NT2/D1 (cell line): ENCODE data around the gene UBE2L3.
"Not testable (repeated sequence)": the region's sequence is repeated elsewhere in the genome, so short reads cannot be mapped to it uniquely, and the experiment has no call there.

Experiments
- DNase-seq: peaks from one replicate; pipeline ENCODE4 v3.0.0-alpha.2; 2011; ENCODE audit warnings: low read depth, low spot score
- H3K27me3 ChIP-seq: 2 replicates; pipeline ENCODE4 v1.6.0; 2011; ENCODE audit warnings: mild to moderate bottlenecking; ENCODE audit not compliant: insufficient read length, insufficient read depth
- H3K36me3 ChIP-seq: 2 replicates; pipeline ENCODE4 v1.6.1; 2011; ENCODE audit warnings: mild to moderate bottlenecking, low read length, mixed read lengths; ENCODE audit not compliant: insufficient read depth, insufficient read length
- H3K4me1 ChIP-seq: 2 replicates; pipeline ENCODE4 v1.5.1; 2011; ENCODE audit not compliant: insufficient read depth, insufficient read length
- H3K4me3 ChIP-seq: 2 replicates; pipeline ENCODE4 v1.5.1; 2011; ENCODE audit warnings: low read depth; ENCODE audit not compliant: insufficient read length
- H3K9ac ChIP-seq: 2 replicates; pipeline ENCODE4 v1.6.0; 2011; ENCODE audit warnings: low read depth; ENCODE audit not compliant: insufficient read length
- H3K9me3 ChIP-seq: 2 replicates; pipeline ENCODE4 v1.5.1; 2011; ENCODE audit warnings: mild to moderate bottlenecking, low read length; ENCODE audit not compliant: insufficient read depth
- SUZ12 ChIP-seq: IDR thresholded peaks from 2 replicates; pipeline ENCODE4 v1.6.1; 2011; ENCODE audit not compliant: insufficient read length, insufficient read depth; ENCODE audit errors: extremely low read depth
- YY1 ChIP-seq: IDR thresholded peaks from 2 replicates; pipeline ENCODE4 v1.6.1; 2011; ENCODE audit not compliant: insufficient read length, insufficient read depth
- ZNF274 ChIP-seq: IDR thresholded peaks from 2 replicates; pipeline ENCODE4 v1.6.1; 2011; ENCODE audit warnings: mild to moderate bottlenecking, low read depth, low read length

Gene UBE2L3

GRCh38 chr22:21567456-21568346 lies at the start of gene UBE2L3:
Gene UBE2L3 (plus strand): TSS chr22:21567714. CDS start chr22:21567745, 31 bp downstream.
- Histone ChIP-seq H3K4me1 (peaks cover 11% of the 10 kb centered on the region), H3K4me3 (peak within 1 kb of the TSS; percentile 87), H3K27me3 (no peaks in the 10 kb centered on the region)

GRCh38 chr22:21526705-21527500 lies 40.6 kb upstream of the UBE2L3 start:
- H3K27me3 ChIP-seq, H3K4me3 ChIP-seq, H3K9ac ChIP-seq, H3K4me1 ChIP-seq, H3K9me3 ChIP-seq, DNase-seq, H3K36me3 ChIP-seq: not testable (repeated sequence)

More at GRCh38 chr22:21567456-21568346, at the start of gene UBE2L3:
- Histone ChIP-seq H3K36me3 (peaks cover 18% of the 10 kb centered on the region), H3K9ac (peak within 1 kb of the TSS; percentile 97), H3K9me3 (no peaks in the 10 kb centered on the region)
- peak; percentile 57 for DNase-seq
- TF ChIP-seq SUZ12 (no peak), YY1 (peak; percentile 85), ZNF274 (no peak)

GRCh38 chr22:21531525-21531924 lies 36.0 kb upstream of the UBE2L3 start:
- not testable (repeated sequence) for H3K4me3 ChIP-seq, H3K36me3 ChIP-seq, DNase-seq, H3K27me3 ChIP-seq, H3K9ac ChIP-seq, H3K4me1 ChIP-seq, H3K9me3 ChIP-seq

GRCh38 chr22:21532863-21533648 lies 34.5 kb upstream of the UBE2L3 start:
- not testable (repeated sequence) for H3K9me3 ChIP-seq, H3K36me3 ChIP-seq, H3K9ac ChIP-seq, DNase-seq, H3K4me3 ChIP-seq, H3K27me3 ChIP-seq, H3K4me1 ChIP-seq

- H3K36me3 ChIP-seq, H3K4me3 ChIP-seq, H3K27me3 ChIP-seq, DNase-seq, H3K9me3 ChIP-seq, H3K9ac ChIP-seq, H3K4me1 ChIP-seq: not testable (repeated sequence)
Measured at GRCh38 chr22:21539862-21540261, 27.7 kb upstream of the UBE2L3 start.

GRCh38 chr22:21544432-21545322 lies 22.8 kb upstream of the UBE2L3 start:
- DNase-seq, H3K36me3 ChIP-seq, H3K9ac ChIP-seq, H3K4me1 ChIP-seq, H3K4me3 ChIP-seq, H3K27me3 ChIP-seq, H3K9me3 ChIP-seq: not testable (repeated sequence)

GRCh38 chr22:21549558-21549957 lies 18.0 kb upstream of the UBE2L3 start:
- not testable (repeated sequence) for H3K4me1 ChIP-seq, H3K36me3 ChIP-seq, H3K27me3 ChIP-seq, H3K9me3 ChIP-seq, H3K4me3 ChIP-seq, DNase-seq, H3K9ac ChIP-seq

GRCh38 chr22:21550008-21550677 lies 17.4 kb upstream of the UBE2L3 start:
- H3K9ac ChIP-seq, H3K4me1 ChIP-seq, DNase-seq, H3K27me3 ChIP-seq, H3K9me3 ChIP-seq, H3K4me3 ChIP-seq, H3K36me3 ChIP-seq: not testable (repeated sequence)

GRCh38 chr22:21550678-21551047 lies 16.9 kb upstream of the UBE2L3 start:
- not testable (repeated sequence) for H3K4me3 ChIP-seq, H3K27me3 ChIP-seq, DNase-seq, H3K36me3 ChIP-seq, H3K9ac ChIP-seq, H3K9me3 ChIP-seq, H3K4me1 ChIP-seq

GRCh38 chr22:21551361-21551760 lies 16.2 kb upstream of the UBE2L3 start, which contains the start of gene RIMBP3C:
Gene RIMBP3C (minus strand): TSS chr22:21551461. CDS start chr22:21550976, 485 bp downstream.
- not testable (repeated sequence) for H3K4me1 ChIP-seq, H3K27me3 ChIP-seq, H3K4me3 ChIP-seq, H3K9ac ChIP-seq, H3K9me3 ChIP-seq, DNase-seq, H3K36me3 ChIP-seq
